Duodenal mucosa (tissue), 2 donors: Measurements from ENCODE around the gene KRT73.

Source experiments
- H3K27ac ChIP-seq: one replicate; pipeline ENCODE4 v1.7.0; 2013; ENCODE audit warnings: low read depth, low read length
- H3K27me3 ChIP-seq, 2 donors: one replicate each; pipeline ENCODE4 v1.7.0; 2013; ENCODE audit warnings: low read length in 2 of 2, control low read depth in 1 of 2; ENCODE audit not compliant: insufficient read depth in 2 of 2, control insufficient read depth in 1 of 2
- H3K36me3 ChIP-seq, 2 donors: one replicate each; pipeline ENCODE4 v1.7.0; 2013; ENCODE audit warnings: low read length in 2 of 2, control low read depth in 1 of 2; ENCODE audit not compliant: insufficient read depth in 2 of 2, control insufficient read depth in 1 of 2
- H3K4me1 ChIP-seq, 2 donors: one replicate each; pipeline ENCODE4 v1.7.0; 2013; ENCODE audit warnings: low read length in 2 of 2, control low read depth in 1 of 2; ENCODE audit not compliant: insufficient read depth in 2 of 2, control insufficient read depth in 1 of 2
- H3K4me3 ChIP-seq, 2 donors: one replicate each; pipeline ENCODE4 v1.7.0; 2013; ENCODE audit warnings: low read length in 2 of 2, low read depth in 1 of 2
- H3K9ac ChIP-seq, 2 donors: one replicate each; pipeline ENCODE4 v1.7.0; 2013; ENCODE audit warnings: low read length in 2 of 2, low read depth in 1 of 2
- H3K9me3 ChIP-seq, 2 donors: one replicate each; pipeline ENCODE4 v1.7.0; 2013; ENCODE audit warnings: low read length in 2 of 2, control low read depth in 1 of 2; ENCODE audit not compliant: control insufficient read depth in 1 of 2

Gene KRT73

DNA sequence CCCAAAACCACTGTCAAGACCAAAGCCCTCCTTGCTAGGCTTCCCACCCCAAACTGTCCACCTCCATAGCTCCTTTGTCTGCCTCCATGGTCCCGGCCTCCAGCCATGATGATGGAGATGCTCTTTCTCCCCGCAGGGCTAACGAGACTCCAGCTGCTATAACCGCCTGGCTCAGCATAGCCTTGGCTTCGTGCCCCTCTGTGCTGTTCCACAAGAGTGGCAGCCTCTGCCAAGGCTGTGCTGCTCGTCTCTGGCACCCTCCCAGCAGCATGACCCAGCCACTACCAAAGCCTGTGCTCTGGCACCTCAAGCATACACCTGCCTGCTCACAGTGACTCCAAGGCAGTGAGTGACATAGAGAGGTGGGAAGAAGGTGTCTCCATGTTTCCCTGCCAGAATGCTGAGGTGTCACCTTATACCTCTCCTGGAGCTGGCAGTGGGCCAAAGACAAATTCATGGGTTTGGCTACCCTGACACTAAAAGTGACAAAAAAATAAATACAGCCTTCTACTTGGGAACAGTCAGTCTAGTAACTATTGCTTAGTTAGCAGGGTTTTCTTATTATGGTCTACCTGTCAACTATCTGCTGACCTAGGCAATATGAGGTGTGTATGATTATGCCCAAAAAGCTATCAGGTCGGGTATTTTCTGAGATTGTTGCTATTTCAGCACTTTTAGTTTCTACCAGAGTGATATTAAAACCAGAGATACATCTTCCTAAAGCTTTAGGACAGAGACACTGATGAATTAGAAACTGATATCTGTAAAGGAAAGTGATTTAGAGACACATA, 16.1 kb upstream of the KRT73 start:
- Histone ChIP-seq H3K4me3 (no peak overlapping the region), H3K9ac (no peak overlapping the region), H3K4me1 (peaks cover 9 to 14% of the 10 kb centered on the region in 2 donors), H3K27ac (no peak overlapping the region), H3K9me3 (no peaks in the 10 kb centered on the region), H3K36me3 (no peaks in the 10 kb centered on the region), H3K27me3 (peaks cover 0 to 3% of the 10 kb centered on the region in 2 donors)

- no peaks in the 10 kb centered on the region for H3K9me3 ChIP-seq
- H3K4me3 ChIP-seq: no peak overlapping the region
- H3K27me3 ChIP-seq: peaks cover 0 to 3% of the 10 kb centered on the region in 2 donors
- no peak overlapping the region for H3K27ac ChIP-seq
- no peaks in the 10 kb centered on the region for H3K36me3 ChIP-seq
- no peak overlapping the region for H3K9ac ChIP-seq
- H3K4me1 ChIP-seq: peaks cover 9 to 14% of the 10 kb centered on the region in 2 donors
These were observed 15.0 kb upstream of the KRT73 start for GRCh38 chr12:52633383-52633782.

DNA sequence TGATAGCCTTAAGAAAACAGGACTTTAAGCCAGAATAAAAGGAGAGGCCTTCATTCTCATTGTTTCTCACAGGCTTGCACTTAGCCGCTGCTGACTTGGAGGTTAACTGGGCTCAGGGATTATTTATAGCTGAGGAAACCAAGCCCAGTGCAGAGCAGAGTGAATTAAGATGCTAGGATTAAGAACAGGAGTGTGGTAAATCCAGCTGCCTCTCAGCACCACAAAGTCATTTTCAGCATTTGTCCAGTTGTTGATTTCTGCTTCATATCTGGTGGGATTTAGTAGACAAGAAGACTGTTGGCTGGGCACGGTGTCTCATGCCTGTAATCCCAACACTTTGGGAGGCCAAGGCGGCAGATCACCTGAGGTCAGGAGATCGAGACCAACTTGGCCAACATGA, 14.3 kb upstream of the KRT73 start:
- Histone ChIP-seq H3K9ac (no peak overlapping the region), H3K27ac (no peak overlapping the region), H3K36me3 (no peaks in the 10 kb centered on the region), H3K4me3 (no peak overlapping the region), H3K4me1 (peaks cover 13 to 17% of the 10 kb centered on the region in 2 donors), H3K27me3 (peaks cover 0 to 3% of the 10 kb centered on the region in 2 donors), H3K9me3 (no peaks in the 10 kb centered on the region)

- Histone ChIP-seq H3K9ac (no peak overlapping the region), H3K4me3 (no peak overlapping the region), H3K36me3 (no peaks in the 10 kb centered on the region), H3K27me3 (peaks cover 0 to 3% of the 10 kb centered on the region in 2 donors), H3K27ac (no peak overlapping the region), H3K4me1 (peaks cover 16 to 25% of the 10 kb centered on the region in 2 donors), H3K9me3 (no peaks in the 10 kb centered on the region)
These were observed 13.5 kb upstream of the KRT73 start for GRCh38 chr12:52631676-52632459.

GRCh38 chr12:52631264-52631663, 12.9 kb upstream of the KRT73 start:
- H3K9me3 ChIP-seq: no peaks in the 10 kb centered on the region
- no peaks in the 10 kb centered on the region for H3K36me3 ChIP-seq
- peaks cover 0 to 3% of the 10 kb centered on the region in 2 donors for H3K27me3 ChIP-seq
- peaks cover 11 to 24% of the 10 kb centered on the region in 2 donors for H3K4me1 ChIP-seq
- no peak overlapping the region for H3K4me3 ChIP-seq
- H3K27ac ChIP-seq: no peak overlapping the region
- H3K9ac ChIP-seq: no peak overlapping the region

DNA sequence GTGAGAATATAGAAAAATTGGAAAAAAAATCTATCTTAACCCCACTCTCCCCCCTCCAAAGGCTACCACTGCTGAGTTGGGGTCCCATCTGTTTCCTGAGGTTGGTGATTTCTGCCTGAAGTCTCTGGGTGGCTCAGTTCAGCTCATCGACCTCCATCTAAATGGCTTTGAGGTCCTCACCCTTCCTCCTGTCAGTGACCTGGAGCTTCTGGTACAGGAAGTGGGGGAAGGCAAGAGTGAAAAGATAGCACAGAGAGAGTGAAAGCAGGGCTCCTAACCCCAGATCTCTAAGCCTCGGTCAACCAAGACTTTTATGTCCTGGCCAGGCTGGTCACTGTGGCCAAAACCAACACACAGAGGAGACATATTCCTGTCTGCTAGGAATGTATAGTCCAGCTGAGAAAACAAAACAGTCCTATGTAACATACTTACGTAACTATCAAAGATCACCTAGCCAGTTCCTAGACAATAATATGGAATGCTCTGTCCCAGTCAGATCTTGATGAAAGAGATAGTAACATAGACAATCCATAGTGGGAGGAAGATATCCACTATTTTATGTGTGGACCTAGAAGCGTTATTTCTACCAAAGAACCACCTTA, 12.3 kb upstream of the KRT73 start:
- Histone ChIP-seq H3K9ac (no peak overlapping the region), H3K9me3 (no peaks in the 10 kb centered on the region), H3K27me3 (peaks cover 0 to 3% of the 10 kb centered on the region in 2 donors), H3K27ac (no peak overlapping the region), H3K36me3 (no peaks in the 10 kb centered on the region), H3K4me1 (peaks cover 8 to 25% of the 10 kb centered on the region in 2 donors), H3K4me3 (no peak overlapping the region)

DNA sequence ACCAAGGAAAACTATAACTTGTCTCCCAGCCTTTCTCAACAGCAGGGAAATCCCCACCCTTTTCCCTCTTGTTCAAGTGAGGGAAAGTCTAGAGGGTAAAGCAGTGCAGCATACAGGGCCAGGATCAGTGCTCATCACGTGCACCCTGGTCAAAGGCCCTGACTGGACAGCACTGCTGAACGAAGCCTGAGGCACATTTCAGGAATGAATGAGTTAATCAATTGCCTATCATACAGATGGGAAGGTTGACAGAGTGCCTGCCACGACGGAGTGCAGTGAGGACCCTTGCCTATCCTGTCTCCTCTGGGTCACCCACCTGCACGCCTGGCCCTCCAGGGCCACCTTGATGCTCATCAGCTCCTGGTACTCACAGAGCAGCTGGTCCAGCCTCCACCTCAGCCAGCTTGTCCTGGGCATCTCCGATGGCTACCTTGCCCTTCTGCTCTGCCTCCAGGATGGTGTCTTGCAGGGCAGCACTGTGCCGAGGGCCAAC, 11.7 kb upstream of the KRT73 start:
- peaks cover 0 to 3% of the 10 kb centered on the region in 2 donors for H3K27me3 ChIP-seq
- H3K9me3 ChIP-seq: no peaks in the 10 kb centered on the region
- no peak overlapping the region for H3K9ac ChIP-seq
- no peak overlapping the region for H3K27ac ChIP-seq
- peaks cover 8 to 25% of the 10 kb centered on the region in 2 donors for H3K4me1 ChIP-seq
- H3K36me3 ChIP-seq: no peaks in the 10 kb centered on the region
- H3K4me3 ChIP-seq: no peak overlapping the region

- H3K4me1 ChIP-seq: peaks cover 8 to 25% of the 10 kb centered on the region in 2 donors
- peaks cover 0 to 3% of the 10 kb centered on the region in 2 donors for H3K27me3 ChIP-seq
- H3K9me3 ChIP-seq: no peaks in the 10 kb centered on the region
- H3K4me3 ChIP-seq: no peak overlapping the region
- H3K36me3 ChIP-seq: no peaks in the 10 kb centered on the region
- H3K9ac ChIP-seq: no peak overlapping the region
- H3K27ac ChIP-seq: no peak overlapping the region
These were observed 11.1 kb upstream of the KRT73 start for GRCh38 chr12:52629281-52630007.

DNA sequence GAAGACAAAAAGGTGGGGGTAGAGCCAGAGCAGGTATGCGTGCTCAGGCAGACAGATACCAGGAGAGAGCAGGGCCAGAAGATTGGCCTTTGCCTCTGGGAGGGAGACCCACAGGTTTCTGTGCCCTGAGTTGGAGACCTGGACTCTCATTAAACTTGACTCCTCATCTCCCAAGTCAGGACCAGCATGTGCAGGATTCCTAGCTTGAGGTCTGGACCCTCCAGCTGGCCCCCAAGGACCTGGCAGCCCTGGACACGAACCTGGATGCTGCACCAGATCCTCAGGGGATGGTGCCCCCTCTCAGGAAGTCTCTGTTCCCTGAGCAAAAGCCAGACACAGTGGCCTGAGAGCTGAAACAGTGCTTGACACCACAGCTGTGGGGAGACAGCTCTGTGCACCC, 10.5 kb upstream of the KRT73 start:
- Histone ChIP-seq H3K4me3 (no peak overlapping the region), H3K4me1 (peaks cover 8 to 25% of the 10 kb centered on the region in 2 donors), H3K27ac (no peak overlapping the region), H3K9me3 (no peaks in the 10 kb centered on the region), H3K9ac (no peak overlapping the region), H3K36me3 (no peaks in the 10 kb centered on the region), H3K27me3 (peaks cover 0 to 3% of the 10 kb centered on the region in 2 donors)
